WERI-Rb-1 (cell line): ENCODE results near the gene INPP1.

ENCODE experiments used
- DNase-seq: peaks from one replicate; pipeline ENCODE4 v3.0.0-alpha.2; 2020
- H3K27ac ChIP-seq: fragments of 250-450 bp; sonication (Bioruptor Pico); 2 replicates; pipeline ENCODE4 v1.5.1; 2020; ENCODE audit warnings: mild to moderate bottlenecking, moderate library complexity
- H3K27me3 ChIP-seq: fragments of 250-450 bp; sonication (Bioruptor Pico); 2 replicates; pipeline ENCODE4 v1.5.1; 2021; ENCODE audit warnings: mild to moderate bottlenecking, low read depth, moderate library complexity; ENCODE audit not compliant: insufficient read depth, severe bottlenecking
- H3K36me3 ChIP-seq: fragments of 250-450 bp; sonication (Bioruptor Pico); 2 replicates; pipeline ENCODE4 v1.5.1; 2020; ENCODE audit warnings: mild to moderate bottlenecking, moderate library complexity
- H3K4me3 ChIP-seq: 2 replicates; pipeline ENCODE4 v1.5.1; 2011; ENCODE audit warnings: low read depth, mild to moderate bottlenecking, control low read depth, low read length
- H3K9me3 ChIP-seq: fragments of 250-450 bp; sonication (Bioruptor Pico); 2 replicates; pipeline ENCODE4 v1.5.1; 2021; ENCODE audit warnings: mild to moderate bottlenecking, moderate library complexity; ENCODE audit not compliant: severe bottlenecking
- CTCF ChIP-seq: IDR thresholded peaks from 2 replicates; pipeline ENCODE4 v1.5.1; 2011; ENCODE audit warnings: low read depth, mild to moderate bottlenecking, control low read depth, inconsistent platforms, low read length

INPP1 gene

GRCh38 chr2:190367091-190367490 is 23.7 kb downstream of the INPP1 start:
- no peak for TF ChIP-seq CTCF

DNA sequence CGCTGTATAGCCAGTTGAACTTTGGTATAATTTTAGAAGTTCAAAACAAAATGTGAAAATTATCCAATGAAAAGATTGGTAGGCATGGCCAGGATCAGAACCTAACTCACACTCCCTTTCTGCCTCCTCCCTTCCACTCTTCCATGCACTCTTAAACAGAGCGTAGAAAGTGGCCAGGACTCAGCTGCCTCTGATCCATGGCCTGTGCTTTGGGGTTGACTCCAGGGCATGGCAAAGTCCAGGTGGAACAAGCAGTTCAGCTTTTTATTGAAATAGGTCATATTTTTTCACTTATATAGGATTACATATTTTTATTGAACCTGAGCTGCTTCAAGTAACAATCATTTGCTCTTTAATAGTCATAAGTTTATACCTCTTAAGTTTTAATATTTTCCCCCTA is 26.2 kb downstream of the INPP1 start:
- no peak for DNase-seq
- no peaks in the 10 kb centered on the region for H3K36me3 ChIP-seq
- H3K4me3 ChIP-seq: no peak overlapping the region
- TF ChIP-seq CTCF: no peak
- no peaks in the 10 kb centered on the region for H3K9me3 ChIP-seq
- no peak overlapping the region for H3K27ac ChIP-seq
- no peaks in the 10 kb centered on the region for H3K27me3 ChIP-seq

More at GRCh38 chr2:190367091-190367490, 23.7 kb downstream of the INPP1 start:
- DNase-seq: no peak
- Histone ChIP-seq H3K27ac (no peak overlapping the region), H3K4me3 (no peak overlapping the region), H3K27me3 (no peaks in the 10 kb centered on the region), H3K9me3 (no peaks in the 10 kb centered on the region), H3K36me3 (no peaks in the 10 kb centered on the region)

- no peak for DNase-seq
These were observed 32.7 kb downstream of the INPP1 start for GRCh38 chr2:190376083-190376482.

GRCh38 chr2:190376591-190377245 is 33.3 kb downstream of the INPP1 start:
- TF ChIP-seq CTCF: no peak
- Histone ChIP-seq H3K27me3 (no peaks in the 10 kb centered on the region), H3K9me3 (no peaks in the 10 kb centered on the region), H3K27ac (no peak overlapping the region), H3K4me3 (no peak overlapping the region), H3K36me3 (no peaks in the 10 kb centered on the region)
- no peak for DNase-seq

More at GRCh38 chr2:190376083-190376482, 32.7 kb downstream of the INPP1 start:
- H3K36me3 ChIP-seq: no peaks in the 10 kb centered on the region
- no peaks in the 10 kb centered on the region for H3K27me3 ChIP-seq
- no peak overlapping the region for H3K4me3 ChIP-seq
- no peak for TF ChIP-seq CTCF
- no peak overlapping the region for H3K27ac ChIP-seq
- H3K9me3 ChIP-seq: no peaks in the 10 kb centered on the region

GRCh38 chr2:190378880-190379237 is 35.5 kb downstream of the INPP1 start:
- Histone ChIP-seq H3K27me3 (no peaks in the 10 kb centered on the region), H3K4me3 (no peak overlapping the region), H3K36me3 (no peaks in the 10 kb centered on the region), H3K9me3 (no peaks in the 10 kb centered on the region), H3K27ac (no peak overlapping the region)
- no peak for TF ChIP-seq CTCF
- DNase-seq: no peak
